SK-N-SH (cell line): Measurements from ENCODE around the gene TMEM185A.

Experiments
- CHD2 ChIP-seq: fragments of 150-350 bp; IDR thresholded peaks from 2 replicates; pipeline ENCODE4 v1.6.1; 2018; ENCODE audit warnings: low read length; ENCODE audit not compliant: partially characterized antibody
- CTCF ChIP-seq: fragments of 200-600 bp; sonication (generic); IDR thresholded peaks from 2 replicates; pipeline ENCODE4 v1.6.1; 2017; ENCODE audit warnings: antibody characterized with exemption, mild to moderate bottlenecking, moderate library complexity
- EP300 ChIP-seq, 2 experiments: IDR thresholded peaks; 2 replicates each; pipeline versions ENCODE4 v1.4.0 to v1.6.1; 2012; ENCODE audit warnings: borderline replicate concordance in 1 of 2, low read depth in 1 of 2, low read length in 1 of 2
- EZH2phosphoT487 ChIP-seq: fragments of 200-600 bp; sonication (generic); IDR thresholded peaks from 2 replicates; pipeline ENCODE4 v1.6.1; 2017; ENCODE audit warnings: low read depth, mixed run types, mild to moderate bottlenecking, antibody characterized with exemption, moderate library complexity, borderline replicate concordance
- JUND ChIP-seq: IDR thresholded peaks from 2 replicates; pipeline ENCODE4 v1.4.0; 2012
- RAD21 ChIP-seq: IDR thresholded peaks from 2 replicates; pipeline ENCODE4 v1.6.1; 2012; ENCODE audit warnings: mild to moderate bottlenecking, low read length
- RFX5 ChIP-seq: IDR thresholded peaks from 2 replicates; pipeline ENCODE4 v1.6.1; 2012; ENCODE audit warnings: mild to moderate bottlenecking, improper control_type of control experiment, low read length
- SMC3 ChIP-seq: IDR thresholded peaks from 2 replicates; pipeline ENCODE4 v1.6.1; 2012; ENCODE audit warnings: low read depth, low read length, improper control_type of control experiment
- TCF12 ChIP-seq: IDR thresholded peaks from 2 replicates; pipeline ENCODE4 v1.4.0; 2012
- TEAD4 ChIP-seq: IDR thresholded peaks from 2 replicates; pipeline ENCODE4 v1.4.0; 2012; ENCODE audit warnings: mild to moderate bottlenecking, borderline replicate concordance; ENCODE audit not compliant: insufficient read depth
- USF2 ChIP-seq: fragments of 150-350 bp; IDR thresholded peaks from 2 replicates; pipeline ENCODE4 v1.6.1; 2017; ENCODE audit warnings: antibody characterized with exemption, low read length, low read depth, borderline replicate concordance
- ZBTB33 ChIP-seq: IDR thresholded peaks from 2 replicates; pipeline ENCODE4 v1.4.0; 2012; ENCODE audit warnings: low read depth, borderline replicate concordance

GRCh38 chrX:149650162-149650561 is 18.6 kb upstream of the TMEM185A start:
- TF ChIP-seq RAD21 (no peak), CTCF (no peak), JUND (no peak), TEAD4 (no peak), TCF12 (no peak), ZBTB33 (no peak), EP300 (IDR thresholded peaks at IDR 0.05; ENCODE audit: borderline replicate concordance in 1 of 2, low read depth in 1 of 2, low read length in 1 of 2) (no peak), EZH2phosphoT487 (no peak), SMC3 (no peak), USF2 (no peak), CHD2 (no peak), RFX5 (no peak)
